ENCODE measurements around the gene FGFR3.

FGFR3 gene

GRCh38 chr4:1789552-1789951 lies 3.5 kb upstream of the FGFR3 start:
- Mint-ChIP-seq H3K9me3 (no peaks in the 10 kb centered on the region), H3K4me1 (peaks cover 14% of the 10 kb centered on the region), H3K4me3 (no peak overlapping the region), H3K27ac (no peak overlapping the region), H3K36me3 (ENCODE audit: low read depth) (no peaks in the 10 kb centered on the region), H3K27me3 (ENCODE audit: low read depth, poor library complexity) (peaks cover 44% of the 10 kb centered on the region)
- no peak for DNase-seq
- no peak for TF ChIP-seq CTCF (IDR thresholded peaks at IDR 0.05)

- no peaks in the 10 kb centered on the region for H3K9me3 Mint-ChIP-seq
- no peak overlapping the region for H3K27ac Mint-ChIP-seq
- no peak for TF ChIP-seq CTCF (IDR thresholded peaks at IDR 0.05)
- H3K4me3 Mint-ChIP-seq: no peak overlapping the region
- no peaks in the 10 kb centered on the region for H3K36me3 Mint-ChIP-seq (ENCODE audit: low read depth)
- H3K4me1 Mint-ChIP-seq: peaks cover 12% of the 10 kb centered on the region
- DNase-seq: no peak
- peaks cover 47% of the 10 kb centered on the region for H3K27me3 Mint-ChIP-seq (ENCODE audit: low read depth, poor library complexity)
Measured at GRCh38 chr4:1790005-1790404, 3.1 kb upstream of the FGFR3 start.

GRCh38 chr4:1792158-1792831 lies 798 bp upstream of the FGFR3 start:
- Mint-ChIP-seq H3K4me3 (no peak overlapping the region), H3K4me1 (peaks cover 16% of the 10 kb centered on the region), H3K27ac (no peak overlapping the region), H3K36me3 (ENCODE audit: low read depth) (no peaks in the 10 kb centered on the region), H3K27me3 (ENCODE audit: low read depth, poor library complexity) (peaks cover 64% of the 10 kb centered on the region), H3K9me3 (no peaks in the 10 kb centered on the region)
- TF ChIP-seq CTCF (IDR thresholded peaks at IDR 0.05): no peak
- DNase-seq: no peak

GRCh38 chr4:1793496-1793840 lies 375 bp downstream of the FGFR3 start:
- no peak for TF ChIP-seq CTCF (IDR thresholded peaks at IDR 0.05)
- H3K4me3 Mint-ChIP-seq: no peak overlapping the region
- H3K27me3 Mint-ChIP-seq (ENCODE audit: low read depth, poor library complexity): peaks cover 58% of the 10 kb centered on the region
- no peak overlapping the region for H3K27ac Mint-ChIP-seq
- DNase-seq: peak; percentile 68
- no peaks in the 10 kb centered on the region for H3K9me3 Mint-ChIP-seq
- no peaks in the 10 kb centered on the region for H3K36me3 Mint-ChIP-seq (ENCODE audit: low read depth)
- H3K4me1 Mint-ChIP-seq: peaks cover 14% of the 10 kb centered on the region

- Mint-ChIP-seq H3K9me3 (no peaks in the 10 kb centered on the region), H3K4me1 (peaks cover 11% of the 10 kb centered on the region), H3K27ac (no peak overlapping the region), H3K36me3 (ENCODE audit: low read depth) (no peaks in the 10 kb centered on the region), H3K4me3 (peak overlapping the region; percentile 72), H3K27me3 (ENCODE audit: low read depth, poor library complexity) (peaks cover 55% of the 10 kb centered on the region)
- DNase-seq: peak; percentile 51
- TF ChIP-seq CTCF (IDR thresholded peaks at IDR 0.05): no peak
Measured at GRCh38 chr4:1793940-1794808, 1.1 kb downstream of the FGFR3 start.

Measured in nephron progenitor cell (in vitro differentiated cells).